Activated CD8-positive, alpha-beta T cell treated with anti-CD3 and anti-CD28 coated beads for 36 hours (primary cell): ENCODE data around the gene UBE3C. TPM values are rescaled to one million over a fixed set of nuclear protein-coding genes. Genes with fewer than 3 reads are reported as not detected.

Experiments used
- ATAC-seq: fragments of 200-7000 bp; cut with Tn5 transposase; one replicate; pipeline ENCODE4 v1.10.0; 2021; ENCODE audit warnings: mild to moderate bottlenecking, moderate library complexity
- CTCF ChIA-PET: fragments of 350-600 bp; sonication (Branson Sonifier 250); formaldehyde crosslinking; loops from one replicate; lab custom pipeline; 2021; ENCODE audit warnings: antibody characterized with exemption; lab: Charles Lee
- POLR2A ChIA-PET: fragments of 350-600 bp; sonication (Branson Sonifier 250); formaldehyde crosslinking; loops from one replicate; lab custom pipeline; 2021; ENCODE audit warnings: antibody characterized with exemption; lab: Charles Lee
- DNase-seq: peaks from one replicate; pipeline ENCODE4 v3.0.0-alpha.2; 2020
- H3K27ac Mint-ChIP-seq: one replicate; pipeline ENCODE4 v1.8.0; 2021; ENCODE audit warnings: mild to moderate bottlenecking, mixed read lengths
- H3K27me3 Mint-ChIP-seq: one replicate; pipeline ENCODE4 v1.8.0; 2021; ENCODE audit warnings: mixed read lengths
- H3K36me3 Mint-ChIP-seq: one replicate; pipeline ENCODE4 v1.8.0; 2021; ENCODE audit warnings: low read depth, mixed read lengths
- H3K4me1 Mint-ChIP-seq: one replicate; pipeline ENCODE4 v1.8.0; 2021; ENCODE audit warnings: low read depth, mixed read lengths
- H3K4me3 Mint-ChIP-seq: one replicate; pipeline ENCODE4 v1.8.0; 2021; ENCODE audit warnings: mild to moderate bottlenecking, moderate library complexity, mixed read lengths
- H3K9me3 Mint-ChIP-seq: one replicate; pipeline ENCODE4 v1.8.0; 2021; ENCODE audit warnings: mixed read lengths
- intact Hi-C: fragments of 100-400 bp; cut with micrococcal nuclease; formaldehyde crosslinking; loops from one replicate; pipeline ENCODE4 v1.10.0; 2022
- total RNA-seq, 2 experiments: library from RNA; stranded (reverse); gene quantifications; one replicate each; pipeline ENCODE4 v1.2.3, GENCODE V29; 2021
- TF ChIP-seq, protein P1 (sequence below): fragments of 200-600 bp; IDR thresholded peaks from one replicate; pipeline ENCODE4 v1.8.0; 2022; ENCODE audit warnings: antibody characterized with exemption, mild to moderate bottlenecking

The UBE3C gene
- total RNA-seq, 2 experiments from 2014 or later, result 59.0 to 59.6 TPM

DNA sequence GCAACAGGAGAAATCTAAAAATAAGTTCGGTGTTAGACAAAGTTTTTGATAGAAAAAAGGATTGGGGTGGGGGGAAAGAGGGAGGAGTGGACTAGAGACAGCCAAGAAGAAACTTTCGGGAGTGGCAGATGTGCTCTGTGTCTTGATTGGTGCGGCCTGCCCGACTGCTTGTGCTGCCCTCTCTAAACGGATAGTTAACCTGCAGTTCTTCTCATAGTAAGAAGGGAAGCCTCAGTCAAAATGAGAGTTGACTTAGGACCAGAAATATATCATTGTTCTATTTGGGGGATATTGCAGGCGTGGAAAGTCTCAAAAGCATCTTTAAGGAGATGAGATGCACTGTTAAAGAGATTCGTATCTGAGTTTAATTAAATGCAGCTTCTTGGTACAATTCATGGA is 39.3 kb downstream of the UBE3C start:
- CTCF ChIA-PET, result no interaction called here
- ATAC-seq (no peak), DNase-seq (no peak)
- intact Hi-C loops, result no loop called here
- H3K27ac Mint-ChIP-seq, result no peak overlapping the region
- TF ChIP-seq, protein P1, sequence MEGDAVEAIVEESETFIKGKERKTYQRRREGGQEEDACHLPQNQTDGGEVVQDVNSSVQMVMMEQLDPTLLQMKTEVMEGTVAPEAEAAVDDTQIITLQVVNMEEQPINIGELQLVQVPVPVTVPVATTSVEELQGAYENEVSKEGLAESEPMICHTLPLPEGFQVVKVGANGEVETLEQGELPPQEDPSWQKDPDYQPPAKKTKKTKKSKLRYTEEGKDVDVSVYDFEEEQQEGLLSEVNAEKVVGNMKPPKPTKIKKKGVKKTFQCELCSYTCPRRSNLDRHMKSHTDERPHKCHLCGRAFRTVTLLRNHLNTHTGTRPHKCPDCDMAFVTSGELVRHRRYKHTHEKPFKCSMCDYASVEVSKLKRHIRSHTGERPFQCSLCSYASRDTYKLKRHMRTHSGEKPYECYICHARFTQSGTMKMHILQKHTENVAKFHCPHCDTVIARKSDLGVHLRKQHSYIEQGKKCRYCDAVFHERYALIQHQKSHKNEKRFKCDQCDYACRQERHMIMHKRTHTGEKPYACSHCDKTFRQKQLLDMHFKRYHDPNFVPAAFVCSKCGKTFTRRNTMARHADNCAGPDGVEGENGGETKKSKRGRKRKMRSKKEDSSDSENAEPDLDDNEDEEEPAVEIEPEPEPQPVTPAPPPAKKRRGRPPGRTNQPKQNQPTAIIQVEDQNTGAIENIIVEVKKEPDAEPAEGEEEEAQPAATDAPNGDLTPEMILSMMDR, result no peak
- H3K4me1 Mint-ChIP-seq, result no peaks in the 10 kb centered on the region
- no peaks in the 10 kb centered on the region for H3K9me3 Mint-ChIP-seq
- no peak overlapping the region for H3K4me3 Mint-ChIP-seq
- peaks cover 41% of the 10 kb centered on the region for H3K36me3 Mint-ChIP-seq
- POLR2A ChIA-PET, result no interaction called here
- H3K27me3 Mint-ChIP-seq, result no peaks in the 10 kb centered on the region

DNA sequence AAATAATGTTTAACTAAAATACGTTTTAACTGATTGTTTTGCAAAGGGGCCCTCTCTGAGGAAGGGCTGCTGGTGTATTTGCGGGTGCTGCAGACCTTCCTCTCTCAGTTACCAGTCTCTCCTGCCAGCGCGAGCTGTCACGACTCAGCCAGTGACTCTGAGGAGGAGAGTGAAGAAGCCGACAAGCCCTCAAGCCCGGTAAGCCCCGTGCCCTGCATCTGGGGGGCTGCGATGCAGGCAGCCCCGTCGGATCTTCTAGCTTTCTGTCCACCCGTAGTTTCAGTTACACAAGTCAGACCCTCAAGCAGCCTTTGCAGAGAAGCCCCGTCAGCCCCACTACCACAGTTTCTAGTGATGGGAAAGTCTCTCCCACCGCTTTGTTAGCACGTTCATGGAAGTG is 45.1 kb downstream of the UBE3C start:
- peaks cover 43% of the 10 kb centered on the region for H3K36me3 Mint-ChIP-seq
- ChIA-PET POLR2A (no interaction called here), CTCF (no interaction called here)
- H3K27ac Mint-ChIP-seq, result no peak overlapping the region
- intact Hi-C loops, result no loop called here
- TF ChIP-seq, protein P1, result no peak
- no peaks in the 10 kb centered on the region for H3K27me3 Mint-ChIP-seq
- ATAC-seq, result no peak
- H3K4me1 Mint-ChIP-seq, result no peaks in the 10 kb centered on the region
- no peak for DNase-seq
- H3K9me3 Mint-ChIP-seq, result no peaks in the 10 kb centered on the region
- no peak overlapping the region for H3K4me3 Mint-ChIP-seq

DNA sequence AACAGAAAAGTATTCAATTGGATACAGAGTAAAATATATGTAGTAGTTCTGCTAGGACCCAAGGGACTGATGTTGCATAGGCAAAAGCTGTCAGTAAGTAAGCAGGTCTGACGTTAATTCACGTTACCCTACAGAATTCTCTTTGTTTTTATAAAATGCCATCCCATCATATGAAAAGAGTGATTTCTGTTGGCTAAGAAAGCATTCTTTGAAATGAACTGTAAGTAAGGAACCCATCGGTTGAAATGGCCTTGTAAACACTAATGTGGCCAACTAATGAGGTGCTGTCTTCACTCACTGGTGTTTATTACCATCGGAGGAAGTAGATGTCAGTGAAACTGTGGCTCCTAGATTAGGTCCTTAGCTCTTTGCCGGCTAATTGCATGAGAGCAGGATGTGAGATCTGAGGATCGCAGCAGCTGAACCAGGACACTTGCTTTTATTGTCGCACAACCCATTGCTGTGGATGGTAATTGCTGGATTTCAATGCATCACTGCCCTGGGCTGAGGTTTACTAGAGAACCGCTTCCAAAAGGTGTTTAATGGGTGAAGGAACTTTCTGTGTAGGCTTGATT is 49.5 kb downstream of the UBE3C start:
- no peaks in the 10 kb centered on the region for H3K4me1 Mint-ChIP-seq
- H3K4me3 Mint-ChIP-seq, result no peak overlapping the region
- ChIA-PET CTCF (no interaction called here), POLR2A (no interaction called here)
- DNase-seq, result no peak
- H3K9me3 Mint-ChIP-seq, result no peaks in the 10 kb centered on the region
- TF ChIP-seq, protein P1, result no peak
- no peak overlapping the region for H3K27ac Mint-ChIP-seq
- peaks cover 49% of the 10 kb centered on the region for H3K36me3 Mint-ChIP-seq
- intact Hi-C loops, result no loop called here
- no peaks in the 10 kb centered on the region for H3K27me3 Mint-ChIP-seq
- no peak for ATAC-seq

DNA sequence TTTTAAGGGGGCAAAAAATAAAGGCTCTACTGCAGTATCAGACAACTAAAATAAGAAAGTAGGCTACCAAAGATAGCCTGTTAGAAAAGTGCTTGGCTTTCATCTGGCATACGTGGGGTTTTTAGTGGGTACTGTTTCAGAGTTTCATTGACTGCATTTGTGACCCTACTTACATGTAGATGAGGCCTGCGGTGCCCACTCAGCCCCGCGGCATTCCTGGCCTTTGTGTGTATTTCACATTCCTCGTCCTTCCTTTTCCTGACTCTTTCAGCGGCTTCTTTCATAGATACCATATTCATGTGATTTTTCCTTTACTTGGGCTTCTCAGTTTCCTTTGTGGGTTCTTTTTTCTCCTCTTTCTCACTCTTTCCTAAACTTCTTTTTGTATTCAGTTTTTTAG is 50.7 kb downstream of the UBE3C start:
- Mint-ChIP-seq H3K36me3 (peaks cover 54% of the 10 kb centered on the region), H3K9me3 (no peaks in the 10 kb centered on the region), H3K27ac (peak overlapping the region; percentile 67), H3K4me3 (no peak overlapping the region), H3K27me3 (no peaks in the 10 kb centered on the region), H3K4me1 (no peaks in the 10 kb centered on the region)
- no peak for DNase-seq
- POLR2A ChIA-PET, result no interaction called here
- CTCF ChIA-PET, result no interaction called here
- intact Hi-C loops, result no loop called here
- ATAC-seq, result no peak
- TF ChIP-seq, protein P1, result no peak

DNA sequence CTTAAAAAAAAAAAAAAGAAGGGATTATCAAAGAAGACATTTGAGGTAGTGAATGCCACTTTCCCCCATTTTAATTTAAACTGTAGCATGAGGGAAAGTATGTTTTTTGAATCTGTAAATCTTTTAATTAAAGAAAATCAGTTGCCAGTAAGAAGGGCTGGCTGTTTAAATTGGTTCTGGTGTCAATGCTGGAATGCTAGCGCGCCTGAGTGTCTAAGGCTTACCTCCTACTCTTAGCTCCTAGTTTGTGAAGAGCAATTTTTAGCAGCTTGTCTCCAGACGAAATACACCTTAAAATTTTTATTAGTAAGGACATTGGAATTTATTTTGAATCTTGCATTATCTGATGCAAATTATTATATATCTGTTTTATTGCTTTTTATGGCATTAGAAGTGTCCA is 54.1 kb downstream of the UBE3C start:
- ATAC-seq (no peak), DNase-seq (no peak)
- ChIA-PET CTCF (no interaction called here), POLR2A (no interaction called here)
- peaks cover 49% of the 10 kb centered on the region for H3K36me3 Mint-ChIP-seq
- no peaks in the 10 kb centered on the region for H3K27me3 Mint-ChIP-seq
- H3K9me3 Mint-ChIP-seq, result no peaks in the 10 kb centered on the region
- TF ChIP-seq, protein P1, result no peak
- H3K4me1 Mint-ChIP-seq, result no peaks in the 10 kb centered on the region
- intact Hi-C loops, result no loop called here
- no peak overlapping the region for H3K4me3 Mint-ChIP-seq
- H3K27ac Mint-ChIP-seq, result no peak overlapping the region
